ENCODE data around the gene NXN.

DNA sequence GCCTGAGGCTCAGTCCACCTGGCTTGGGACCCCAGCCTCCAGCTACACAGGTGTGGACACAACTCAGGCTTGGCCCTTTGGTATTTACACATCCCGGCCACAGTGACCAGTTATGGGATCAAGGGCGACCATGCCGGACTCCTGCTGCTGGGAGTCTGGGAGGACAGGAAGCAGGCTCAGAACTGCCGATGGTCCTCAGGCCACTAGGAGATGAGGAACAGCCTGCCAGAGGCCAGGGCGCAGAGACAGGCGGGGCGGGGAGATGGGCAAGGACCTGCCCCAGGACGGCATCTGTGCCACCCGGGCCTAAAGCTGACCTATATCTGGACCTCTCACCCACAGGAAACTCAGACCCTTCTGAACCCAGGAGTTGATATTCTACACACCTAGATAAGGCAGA lies 12.5 kb downstream of the NXN start:
- TF ChIP-seq CTCF (IDR thresholded peaks at IDR 0.05), result no peak
- no peak for TF ChIP-seq POLR2A (IDR thresholded peaks at IDR 0.05)
- no peak for TF ChIP-seq EP300 (IDR thresholded peaks at IDR 0.05)

Data from ovary (tissue), 3 donors.